Muscle of leg (tissue), 11 donors: ENCODE measurements around the gene SPSB3. TPM values are rescaled to one million over a fixed set of nuclear protein-coding genes. Genes with fewer than 3 reads are reported as not detected.
"Not testable (repeated sequence)": the region's sequence is repeated elsewhere in the genome, so short reads cannot be mapped to it uniquely, and the experiment has no call there.

Experiments
- DNase-seq: peaks from one replicate; pipeline ENCODE4 v3.0.0; 2013
- H3K27ac ChIP-seq: one replicate; pipeline ENCODE4 v1.5.1; 2013; ENCODE audit warnings: mild to moderate bottlenecking, low read length, control low read depth
- H3K27me3 ChIP-seq: one replicate; pipeline ENCODE4 v1.6.1; 2013; ENCODE audit warnings: low read length; ENCODE audit not compliant: control insufficient read depth, insufficient read depth
- H3K36me3 ChIP-seq: one replicate; pipeline ENCODE4 v1.6.1; 2013; ENCODE audit warnings: low read length; ENCODE audit not compliant: control insufficient read depth, insufficient read depth
- H3K4me1 ChIP-seq: one replicate; pipeline ENCODE4 v1.6.1; 2013; ENCODE audit warnings: low read length; ENCODE audit not compliant: control insufficient read depth, insufficient read depth
- H3K4me3 ChIP-seq: one replicate; pipeline ENCODE4 v1.5.1; 2013; ENCODE audit warnings: low read length, control low read depth
- H3K9me3 ChIP-seq: replicated peaks from 2 replicates; pipeline ENCODE4 v1.6.1; 2013; ENCODE audit warnings: low read depth, low read length; ENCODE audit not compliant: control insufficient read depth
- WGBS: methylation state at CpG from one replicate; pipeline ENCODE4 v1.1.5; 2013; ENCODE audit warnings: missing lambda C conversion rate; ENCODE audit not compliant: insufficient coverage; 5-methylcytosine and 5-hydroxymethylcytosine counted together
- polyA plus RNA-seq, 8 donors: library from polyadenylated mRNA; unstranded; fragments of 120-200 nt; gene quantifications; one replicate each; pipeline versions ENCODE4 v1.2.1 to v1.2.3, GENCODE V29; 2013; ENCODE audit warnings: inconsistent platforms in 1 of 8, low replicate concordance in 1 of 8; ENCODE audit not compliant: insufficient read length in 8 of 8, insufficient read depth in 1 of 8
- total RNA-seq: library from RNA; stranded (reverse); fragments of 120-200 nt; gene quantifications from one replicate; pipeline ENCODE4 v1.2.4, GENCODE V29; 2013

SPSB3 gene
- total and polyA plus RNA-seq, 9 donors, result 21.0 to 35.1 (median 24.7) TPM

- H3K36me3 ChIP-seq, result peaks cover 3% of the 10 kb centered on the region
- H3K27me3 ChIP-seq, result no peaks in the 10 kb centered on the region
- no peak overlapping the region for H3K27ac ChIP-seq
- no peak overlapping the region for H3K4me3 ChIP-seq
- peaks cover 14% of the 10 kb centered on the region for H3K9me3 ChIP-seq
- 64% methylated on average over 8 of the region's 10 CpGs for WGBS
- no peak for DNase-seq
- H3K4me1 ChIP-seq, result no peaks in the 10 kb centered on the region
Observed at GRCh38 chr16:1800701-1801100, 18.3 kb upstream of the SPSB3 start.

GRCh38 chr16:1799263-1799662, 16.9 kb upstream of the SPSB3 start:
- not testable (repeated sequence) for H3K4me3 ChIP-seq

GRCh38 chr16:1794908-1795666, 12.7 kb upstream of the SPSB3 start:
- Histone ChIP-seq H3K4me1 (peaks cover 12% of the 10 kb centered on the region), H3K9me3 (peaks cover 14% of the 10 kb centered on the region), H3K27me3 (no peaks in the 10 kb centered on the region), H3K4me3 (no peak overlapping the region), H3K27ac (no peak overlapping the region), H3K36me3 (peaks cover 16% of the 10 kb centered on the region)
- no peak for DNase-seq
- WGBS, result 72% methylated on average over 22 of the region's 32 CpGs

More at GRCh38 chr16:1799263-1799662, 16.9 kb upstream of the SPSB3 start:
- not testable (repeated sequence) for H3K36me3 ChIP-seq, H3K27ac ChIP-seq, DNase-seq, H3K27me3 ChIP-seq, H3K4me1 ChIP-seq
- H3K9me3 ChIP-seq, result peaks cover 14% of the 10 kb centered on the region
- no CpG with 5 or more reads among the region's 5 CpGs for WGBS

DNA sequence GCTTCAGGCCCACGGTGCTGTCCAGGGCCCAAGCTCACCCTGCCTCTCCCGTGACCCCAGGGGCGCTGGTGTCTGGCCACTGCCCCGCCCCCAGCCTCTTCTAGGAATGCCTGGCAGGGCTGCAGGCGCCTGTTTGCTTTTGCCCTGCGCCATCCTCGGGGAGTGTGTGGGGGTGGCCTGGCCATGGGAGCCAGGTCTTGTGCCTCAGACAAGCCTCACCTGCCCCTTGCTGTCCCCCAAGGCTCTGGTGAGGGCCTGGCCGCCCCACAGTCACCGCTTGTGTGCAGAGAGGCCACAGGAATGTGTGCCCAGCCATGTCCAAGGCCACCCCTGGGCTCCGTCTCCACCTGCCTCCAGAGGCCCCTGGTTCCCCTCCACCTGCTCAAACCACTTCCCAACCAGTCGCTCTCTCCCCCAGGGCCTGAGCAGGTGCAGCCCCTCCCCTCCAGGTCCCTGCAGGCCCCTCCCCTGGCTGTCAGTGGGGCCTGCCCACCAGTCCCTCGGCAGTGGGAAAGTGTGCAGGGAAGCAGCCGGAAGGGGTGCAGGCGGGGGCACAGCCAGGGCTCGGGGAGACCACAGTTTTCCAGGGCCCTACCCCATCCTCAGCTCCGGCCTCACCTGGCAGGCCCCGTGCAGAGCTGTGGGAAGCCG, 12.0 kb upstream of the SPSB3 start:
- peaks cover 24% of the 10 kb centered on the region for H3K36me3 ChIP-seq
- no peak overlapping the region for H3K4me3 ChIP-seq
- no peak for DNase-seq
- no peak overlapping the region for H3K27ac ChIP-seq
- peaks cover 12% of the 10 kb centered on the region for H3K4me1 ChIP-seq
- WGBS, result 47% methylated on average over 12 of the region's 18 CpGs
- no peaks in the 10 kb centered on the region for H3K27me3 ChIP-seq
- peaks cover 12% of the 10 kb centered on the region for H3K9me3 ChIP-seq

DNA sequence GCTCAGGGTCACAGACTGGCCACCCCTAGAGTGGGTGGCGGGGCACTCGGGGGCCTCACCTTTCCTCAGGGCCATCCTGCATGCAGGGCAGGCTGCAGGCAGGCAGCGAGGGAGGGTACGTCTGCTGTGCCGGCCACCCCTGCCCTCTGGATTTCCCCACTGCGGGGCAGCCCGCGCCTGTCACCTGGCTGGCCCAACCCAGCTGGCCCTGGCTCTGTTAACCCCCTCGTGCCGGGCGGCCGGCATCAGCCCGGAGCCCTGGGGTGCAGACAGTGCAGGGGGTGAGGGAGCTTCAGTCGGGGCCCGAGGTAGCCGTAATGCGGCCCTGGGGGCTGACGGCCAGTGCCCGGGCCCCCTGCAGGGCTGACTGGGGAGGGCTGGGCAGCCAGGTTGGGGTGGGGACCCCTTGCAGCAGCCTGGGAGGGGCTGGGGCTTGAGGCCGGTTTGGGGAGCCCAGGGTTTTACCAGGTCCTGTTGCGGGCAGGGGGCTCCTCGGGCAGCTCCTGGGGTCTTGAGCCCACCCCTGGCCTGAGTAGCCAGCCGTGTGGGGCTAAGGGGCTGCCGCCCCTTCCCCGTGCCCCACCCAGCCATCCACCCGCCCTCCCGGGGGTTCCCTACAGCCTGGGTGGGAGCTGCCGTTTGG, 11.3 kb upstream of the SPSB3 start, which contains the start of gene IGFALS:
TSS of gene IGFALS (minus strand) at position 128 of the 643 bp plus-strand sequence. CDS start at position 75, 53 bp downstream.
- peaks cover 12% of the 10 kb centered on the region for H3K4me1 ChIP-seq
- no peak within 1 kb of the TSS for H3K27ac ChIP-seq
- peaks cover 30% of the 10 kb centered on the region for H3K36me3 ChIP-seq
- DNase-seq, result no peak
- no peak within 1 kb of the TSS for H3K4me3 ChIP-seq
- no peaks in the 10 kb centered on the region for H3K27me3 ChIP-seq
- WGBS, result 45% methylated on average over 28 of the region's 28 CpGs
- H3K9me3 ChIP-seq, result peaks cover 7% of the 10 kb centered on the region

DNA sequence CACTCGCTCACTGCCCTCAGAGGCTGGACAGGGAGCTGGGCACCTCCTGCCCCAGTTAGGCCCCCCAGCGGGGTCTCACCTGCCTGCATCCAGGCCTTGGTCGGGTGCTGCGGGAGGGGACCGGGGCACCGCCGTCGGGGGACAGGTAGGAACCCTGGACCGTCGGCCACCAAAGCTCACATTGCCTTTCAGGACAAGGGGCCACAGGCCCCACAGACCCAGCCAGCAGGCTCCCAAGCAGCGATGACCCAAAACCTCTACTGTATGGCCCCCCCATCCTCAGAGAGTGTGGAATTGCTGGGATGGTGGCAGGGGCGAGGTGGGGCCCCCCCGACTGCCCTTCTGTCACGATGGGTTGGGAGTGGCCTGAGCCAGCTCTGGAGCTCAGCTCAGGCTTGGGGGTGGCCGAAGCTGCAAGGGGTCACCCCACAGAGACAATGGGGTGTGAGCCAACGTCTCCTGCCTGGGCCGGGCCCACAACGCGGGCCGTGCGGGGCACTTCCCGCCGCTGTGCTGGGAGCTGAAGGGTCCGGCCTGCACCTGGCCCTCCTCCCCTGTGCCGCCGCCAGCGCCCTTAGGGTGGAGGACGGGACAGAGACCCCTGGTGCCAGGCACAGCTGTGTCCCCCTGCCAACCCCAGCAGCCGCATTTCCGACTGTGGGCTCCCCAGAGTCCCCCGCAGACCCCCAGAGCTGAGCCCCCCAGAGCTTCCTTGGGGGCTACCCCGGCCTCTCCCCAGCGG, 10.6 kb upstream of the SPSB3 start:
- DNase-seq, result no peak
- H3K4me3 ChIP-seq, result no peak overlapping the region
- peaks cover 2% of the 10 kb centered on the region for H3K9me3 ChIP-seq
- H3K27ac ChIP-seq, result no peak overlapping the region
- peaks cover 37% of the 10 kb centered on the region for H3K36me3 ChIP-seq
- H3K4me1 ChIP-seq, result peaks cover 12% of the 10 kb centered on the region
- no peaks in the 10 kb centered on the region for H3K27me3 ChIP-seq
- WGBS, result 86% methylated on average over 23 of the region's 33 CpGs

- no peak overlapping the region for H3K4me3 ChIP-seq
- no peak overlapping the region for H3K27ac ChIP-seq
- no peaks in the 10 kb centered on the region for H3K27me3 ChIP-seq
- no peak for DNase-seq
- no peaks in the 10 kb centered on the region for H3K9me3 ChIP-seq
- H3K4me1 ChIP-seq, result peaks cover 12% of the 10 kb centered on the region
- H3K36me3 ChIP-seq, result peaks cover 44% of the 10 kb centered on the region
- 77% methylated on average over 59 of the region's 59 CpGs for WGBS
Observed at GRCh38 chr16:1791943-1792812, 9.8 kb upstream of the SPSB3 start.

- no peak for DNase-seq
- no peak overlapping the region for H3K4me3 ChIP-seq
- WGBS, result 91% methylated on average over 53 of the region's 53 CpGs
- H3K36me3 ChIP-seq, result peaks cover 52% of the 10 kb centered on the region
- peaks cover 12% of the 10 kb centered on the region for H3K4me1 ChIP-seq
- no peak overlapping the region for H3K27ac ChIP-seq
- no peaks in the 10 kb centered on the region for H3K9me3 ChIP-seq
- no peaks in the 10 kb centered on the region for H3K27me3 ChIP-seq
Observed at GRCh38 chr16:1791256-1791942, 9.0 kb upstream of the SPSB3 start.
